Caco-2 (cell line): ENCODE results near the gene GGT5. TPM values are rescaled to one million over a fixed set of nuclear protein-coding genes. Genes with fewer than 3 reads are reported as not detected.
"Not testable (repeated sequence)": the region's sequence is repeated elsewhere in the genome, so short reads cannot be mapped to it uniquely, and the experiment has no call there.

ENCODE experiments used
- BruUV-seq: library from RNA; stranded (reverse); fragments of 400-500 nt; replicated peaks from 2 replicates; lab custom pipeline; 2021; lab: Mats Ljungman, UMichigan
- CTCF ChIA-PET: fragments of 300-600 bp; sonication (Branson Sonifier 250); formaldehyde crosslinking; loops from one replicate; lab custom pipeline; 2022; ENCODE audit warnings: antibody characterized with exemption; lab: Charles Lee
- POLR2A ChIA-PET: fragments of 300-600 bp; sonication (Branson Sonifier 250); formaldehyde crosslinking; loops from one replicate; lab custom pipeline; 2022; ENCODE audit warnings: antibody characterized with exemption; lab: Charles Lee
- DNase-seq, 2 experiments: peaks; one replicate each; pipeline versions ENCODE4 v3.0.0 to v3.0.0-alpha.2; 2020 to 2022
- H3K27me3 ChIP-seq: replicated peaks from 2 replicates; pipeline ENCODE4 v1.6.0; 2011; ENCODE audit warnings: low read length; ENCODE audit not compliant: control insufficient read depth, insufficient read depth
- H3K36me3 ChIP-seq: 2 replicates; pipeline ENCODE4 v1.5.1; 2011; ENCODE audit warnings: low read length; ENCODE audit not compliant: control insufficient read depth, insufficient read depth
- H3K4me1 ChIP-seq: fragments of 250-450 bp; sonication (Bioruptor Pico); 2 replicates; pipeline ENCODE4 v1.5.1; 2020; ENCODE audit warnings: mild to moderate bottlenecking
- H3K4me3 ChIP-seq: 2 replicates; pipeline ENCODE4 v1.5.1; 2011; ENCODE audit warnings: low read depth, mild to moderate bottlenecking, control low read depth, low read length
- H3K9me3 ChIP-seq: fragments of 250-450 bp; sonication (Bioruptor Pico); 2 replicates; pipeline ENCODE4 v1.5.1; 2020; ENCODE audit warnings: mild to moderate bottlenecking, moderate library complexity
- H3K27ac Mint-ChIP-seq: one replicate; pipeline ENCODE4 v1.8.0; 2022; ENCODE audit warnings: mixed read lengths; ENCODE audit not compliant: unreplicated experiment
- H3K27me3 Mint-ChIP-seq: one replicate; pipeline ENCODE4 v1.8.0; 2022; ENCODE audit warnings: mixed read lengths; ENCODE audit not compliant: insufficient read depth, unreplicated experiment
- H3K36me3 Mint-ChIP-seq: one replicate; pipeline ENCODE4 v1.8.0; 2022; ENCODE audit warnings: mild to moderate bottlenecking, mixed read lengths; ENCODE audit not compliant: insufficient read depth, unreplicated experiment
- H3K4me1 Mint-ChIP-seq: one replicate; pipeline ENCODE4 v1.8.0; 2022; ENCODE audit warnings: low read depth, mixed read lengths; ENCODE audit not compliant: unreplicated experiment
- H3K4me3 Mint-ChIP-seq: one replicate; pipeline ENCODE4 v1.8.0; 2022; ENCODE audit warnings: mild to moderate bottlenecking, moderate library complexity, mixed read lengths; ENCODE audit not compliant: unreplicated experiment
- H3K9me3 Mint-ChIP-seq: one replicate; pipeline ENCODE4 v1.8.0; 2022; ENCODE audit warnings: mixed read lengths; ENCODE audit not compliant: unreplicated experiment
- intact Hi-C: fragments of 100-400 bp; cut with micrococcal nuclease; formaldehyde crosslinking; loops from one replicate; pipeline ENCODE4 v1.10.0; 2022; ENCODE audit not compliant: unreplicated experiment
- total RNA-seq: library from RNA; stranded (reverse); gene quantifications from 2 replicates; pipeline ENCODE4 v1.2.3, GENCODE V29; 2022
- TF ChIP-seq, protein P1 (sequence below), 2 experiments: fragments of 200-600 bp in 1 of 2; IDR thresholded peaks; 1 replicate in 1 of 2; 2 replicates in 1 of 2; pipeline versions ENCODE4 v1.5.1 to v1.8.0; 2011 to 2022; ENCODE audit warnings: antibody characterized with exemption in 1 of 2, control low read depth in 1 of 2, inconsistent platforms in 1 of 2, low read depth in 1 of 2, low read length in 1 of 2, mild to moderate bottlenecking in 1 of 2, moderate library complexity in 1 of 2; ENCODE audit not compliant: insufficient read depth in 1 of 2, severe bottlenecking in 1 of 2, unreplicated experiment in 1 of 2

The GGT5 gene
- total RNA-seq, 1 experiment from 2014 or later, result 0.66 TPM

GRCh38 chr22:24208012-24208749 is 36.7 kb downstream of the GGT5 start:
- CTCF ChIA-PET, result interaction anchor here (0.5 to 1.0 kb wide), 3 partner anchors 39 to 321 kb away, joined by 3 to 4 read pairs (median 4); partner anchors contain the start of gene SPECC1L
- H3K4me1 ChIP-seq, result peaks cover 52% of the 10 kb centered on the region
- H3K4me3 Mint-ChIP-seq, result peak overlapping the region; percentile 35

GRCh38 chr22:24207264-24208011 is 37.4 kb downstream of the GGT5 start:
- ChIA-PET CTCF (interaction anchor here (0.5 to 1.0 kb wide), 2 partner anchors 40 to 320 kb away, joined by 4 read pairs; no protein-coding TSS in a partner anchor), POLR2A (no interaction called here)
- H3K9me3 Mint-ChIP-seq, result peaks cover 17% of the 10 kb centered on the region
- Histone ChIP-seq H3K9me3 (peaks cover 13% of the 10 kb centered on the region), H3K36me3 (no peaks in the 10 kb centered on the region), H3K4me1 (peaks cover 58% of the 10 kb centered on the region), H3K4me3 (no peak overlapping the region), H3K27me3 (no peaks in the 10 kb centered on the region)
- H3K27me3 Mint-ChIP-seq, result no peaks in the 10 kb centered on the region
- TF ChIP-seq, protein P1, sequence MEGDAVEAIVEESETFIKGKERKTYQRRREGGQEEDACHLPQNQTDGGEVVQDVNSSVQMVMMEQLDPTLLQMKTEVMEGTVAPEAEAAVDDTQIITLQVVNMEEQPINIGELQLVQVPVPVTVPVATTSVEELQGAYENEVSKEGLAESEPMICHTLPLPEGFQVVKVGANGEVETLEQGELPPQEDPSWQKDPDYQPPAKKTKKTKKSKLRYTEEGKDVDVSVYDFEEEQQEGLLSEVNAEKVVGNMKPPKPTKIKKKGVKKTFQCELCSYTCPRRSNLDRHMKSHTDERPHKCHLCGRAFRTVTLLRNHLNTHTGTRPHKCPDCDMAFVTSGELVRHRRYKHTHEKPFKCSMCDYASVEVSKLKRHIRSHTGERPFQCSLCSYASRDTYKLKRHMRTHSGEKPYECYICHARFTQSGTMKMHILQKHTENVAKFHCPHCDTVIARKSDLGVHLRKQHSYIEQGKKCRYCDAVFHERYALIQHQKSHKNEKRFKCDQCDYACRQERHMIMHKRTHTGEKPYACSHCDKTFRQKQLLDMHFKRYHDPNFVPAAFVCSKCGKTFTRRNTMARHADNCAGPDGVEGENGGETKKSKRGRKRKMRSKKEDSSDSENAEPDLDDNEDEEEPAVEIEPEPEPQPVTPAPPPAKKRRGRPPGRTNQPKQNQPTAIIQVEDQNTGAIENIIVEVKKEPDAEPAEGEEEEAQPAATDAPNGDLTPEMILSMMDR (IDR thresholded peaks at IDR 0.05; ENCODE audit: insufficient read depth in 1 of 2, low read depth in 1 of 2, low read length in 1 of 2, severe bottlenecking in 1 of 2, unreplicated experiment in 1 of 2), result no peak
- DNase-seq, result no peak
- TSS peak; percentile 38 for BruUV-seq
- H3K4me3 Mint-ChIP-seq, result peak overlapping the region; percentile 35
- intact Hi-C loops, result loop anchor here (5.0 kb wide), 1 partner anchor 35 kb away; no protein-coding TSS in a partner anchor
- peaks cover 9% of the 10 kb centered on the region for H3K36me3 Mint-ChIP-seq
- peak overlapping the region; percentile 97 for H3K27ac Mint-ChIP-seq
- H3K4me1 Mint-ChIP-seq, result peaks cover 39% of the 10 kb centered on the region

More at GRCh38 chr22:24208012-24208749, 36.7 kb downstream of the GGT5 start:
- Mint-ChIP-seq H3K36me3 (peaks cover 9% of the 10 kb centered on the region), H3K9me3 (peaks cover 17% of the 10 kb centered on the region), H3K27ac (peak overlapping the region; percentile 97), H3K4me1 (peaks cover 35% of the 10 kb centered on the region), H3K27me3 (no peaks in the 10 kb centered on the region)
- POLR2A ChIA-PET, result no interaction called here
- BruUV-seq, result no TSS peak
- DNase-seq, result peak in 1 of 2 experiments; percentile 64
- intact Hi-C loops, result loop anchor here (5.0 kb wide), 1 partner anchor 34 kb away; no protein-coding TSS in a partner anchor
- Histone ChIP-seq H3K27me3 (no peaks in the 10 kb centered on the region), H3K9me3 (peaks cover 13% of the 10 kb centered on the region), H3K4me3 (no peak overlapping the region), H3K36me3 (no peaks in the 10 kb centered on the region)
- TF ChIP-seq, protein P1 (IDR thresholded peaks at IDR 0.05; ENCODE audit: insufficient read depth in 1 of 2, low read depth in 1 of 2, low read length in 1 of 2, severe bottlenecking in 1 of 2, unreplicated experiment in 1 of 2), result no peak

GRCh38 chr22:24206460-24207263 is 38.2 kb downstream of the GGT5 start:
- not testable (repeated sequence) for H3K27me3 Mint-ChIP-seq, H3K36me3 Mint-ChIP-seq, H3K36me3 ChIP-seq, BruUV-seq, H3K4me3 ChIP-seq, H3K27me3 ChIP-seq
- DNase-seq, result peak; percentile 58 to 89
- H3K4me1 Mint-ChIP-seq, result peaks cover 47% of the 10 kb centered on the region
- peaks cover 17% of the 10 kb centered on the region for H3K9me3 Mint-ChIP-seq
- H3K27ac Mint-ChIP-seq, result peak overlapping the region; percentile 97
- peaks cover 13% of the 10 kb centered on the region for H3K9me3 ChIP-seq
- intact Hi-C loops, result loop anchor here (5.0 kb wide), 1 partner anchor 36 kb away; no protein-coding TSS in a partner anchor
- ChIA-PET CTCF (interaction anchor here (1.0 kb wide), 1 partner anchor 41 kb away, joined by 4 read pairs; no protein-coding TSS in a partner anchor), POLR2A (interaction anchor here (0.5 to 0.6 kb wide), 2 partner anchors 68 to 276 kb away, joined by 3 to 4 read pairs; no protein-coding TSS in a partner anchor)
- H3K4me1 ChIP-seq, result peaks cover 66% of the 10 kb centered on the region
- peak overlapping the region; percentile 35 for H3K4me3 Mint-ChIP-seq
